Activated naive CD4-positive, alpha-beta T cell treated with Interleukin-2 at 50 U/mL for 16 hours (primary cell): ENCODE data around the gene TMPRSS9.
"Not testable (repeated sequence)": the region's sequence is repeated elsewhere in the genome, so short reads cannot be mapped to it uniquely, and the experiment has no call there.

ENCODE experiments used
- DNase-seq: peaks from one replicate; pipeline ENCODE4 v3.0.0-alpha.2; 2020

TMPRSS9 gene

GRCh38 chr19:2468596-2468995, 108.5 kb downstream of the TMPRSS9 start:
- no peak for DNase-seq

GRCh38 chr19:2469102-2469914, 109.2 kb downstream of the TMPRSS9 start:
- no peak for DNase-seq

GRCh38 chr19:2469915-2470200, 109.8 kb downstream of the TMPRSS9 start:
- not testable (repeated sequence) for DNase-seq

- peak; percentile 94 for DNase-seq
Measured at GRCh38 chr19:2474232-2475017, 114.4 kb downstream of the TMPRSS9 start.

GRCh38 chr19:2475018-2475701, 115.1 kb downstream of the TMPRSS9 start:
- DNase-seq = peak; percentile 74
